ENCODE data around the gene HEBP2. TPM values are rescaled to one million over a fixed set of nuclear protein-coding genes. Genes with fewer than 3 reads are reported as not detected.

Gene HEBP2
- total and polyA plus RNA-seq, 2 donors (not counting 3 experiments of a cell fraction or from before 2014, with no cell fraction given) = 22.5 to 75.3 TPM

DNA sequence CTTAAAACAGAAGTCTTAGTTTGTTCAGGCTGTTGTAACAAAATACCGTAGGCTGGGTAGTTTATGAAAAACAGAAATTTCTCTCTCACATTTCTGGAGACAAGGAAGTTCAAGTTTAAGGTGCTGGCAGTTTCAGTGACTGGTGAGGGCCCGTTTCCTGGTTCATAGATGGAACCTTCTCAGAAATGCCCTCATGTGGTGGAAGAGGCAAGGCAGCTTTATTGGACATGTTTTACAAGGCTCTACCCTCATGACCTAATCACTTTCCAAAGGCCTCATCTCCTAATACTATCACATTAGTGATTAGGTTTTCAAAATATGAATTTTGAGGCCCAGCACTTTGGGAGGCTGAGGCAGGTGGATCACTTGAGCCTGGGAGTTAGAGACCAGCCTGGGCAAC is 2.4 kb downstream of the HEBP2 start:
- dilution Hi-C loops (cut with MboI; ENCODE audit: extremely low pct_ligation_motif_present, low sequenced_read_pairs) = no loop called here
- Histone ChIP-seq H2AFZ (ENCODE audit: low read depth, low read length) (no peak overlapping the region), H3K4me3 (replicated peaks in 1 of 3; ENCODE audit: insufficient read depth in 1 of 3, low read depth in 1 of 3, low read length in 3 of 3) (no peak overlapping the region), H3K9ac (replicated peaks; ENCODE audit: extremely low read depth, insufficient read depth, low read length) (no peak overlapping the region), H3K9me1 (replicated peaks; ENCODE audit: control insufficient read depth, extremely low read depth, insufficient read depth, low read length) (no peaks in the 10 kb centered on the region), H3K27ac (ENCODE audit: insufficient read depth, low read depth, low read length) (no peak overlapping the region), H3K4me2 (ENCODE audit: insufficient read depth, low read length) (no peak overlapping the region), H3K4me1 (ENCODE audit: control insufficient read depth, extremely low read depth, insufficient read depth, low read length) (peaks cover 30% of the 10 kb centered on the region), H3K9me3 (replicated peaks; ENCODE audit: control insufficient read depth, insufficient read depth, low read length) (no peaks in the 10 kb centered on the region), H3K36me3 (ENCODE audit: control insufficient read depth in 2 of 2, extremely low read depth in 1 of 2, insufficient read depth in 2 of 2, low read length in 2 of 2) (peaks cover 10 to 15% of the 10 kb centered on the region in 2 experiments), H3K79me2 (ENCODE audit: control insufficient read depth, insufficient read depth, low read length) (peaks cover 6% of the 10 kb centered on the region), H3K27me3 (ENCODE audit: control insufficient read depth in 2 of 2, insufficient read depth in 2 of 2, low read length in 2 of 2) (no peaks in the 10 kb centered on the region), H4K20me1 (replicated peaks; ENCODE audit: control insufficient read depth, extremely low read depth, insufficient read depth, low read length) (no peaks in the 10 kb centered on the region)
- TF ChIP-seq, protein P1, sequence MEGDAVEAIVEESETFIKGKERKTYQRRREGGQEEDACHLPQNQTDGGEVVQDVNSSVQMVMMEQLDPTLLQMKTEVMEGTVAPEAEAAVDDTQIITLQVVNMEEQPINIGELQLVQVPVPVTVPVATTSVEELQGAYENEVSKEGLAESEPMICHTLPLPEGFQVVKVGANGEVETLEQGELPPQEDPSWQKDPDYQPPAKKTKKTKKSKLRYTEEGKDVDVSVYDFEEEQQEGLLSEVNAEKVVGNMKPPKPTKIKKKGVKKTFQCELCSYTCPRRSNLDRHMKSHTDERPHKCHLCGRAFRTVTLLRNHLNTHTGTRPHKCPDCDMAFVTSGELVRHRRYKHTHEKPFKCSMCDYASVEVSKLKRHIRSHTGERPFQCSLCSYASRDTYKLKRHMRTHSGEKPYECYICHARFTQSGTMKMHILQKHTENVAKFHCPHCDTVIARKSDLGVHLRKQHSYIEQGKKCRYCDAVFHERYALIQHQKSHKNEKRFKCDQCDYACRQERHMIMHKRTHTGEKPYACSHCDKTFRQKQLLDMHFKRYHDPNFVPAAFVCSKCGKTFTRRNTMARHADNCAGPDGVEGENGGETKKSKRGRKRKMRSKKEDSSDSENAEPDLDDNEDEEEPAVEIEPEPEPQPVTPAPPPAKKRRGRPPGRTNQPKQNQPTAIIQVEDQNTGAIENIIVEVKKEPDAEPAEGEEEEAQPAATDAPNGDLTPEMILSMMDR (IDR thresholded peaks at IDR 0.05; ENCODE audit: extremely low read depth in 1 of 2, insufficient read depth in 1 of 2, low read depth in 1 of 2, low read length in 2 of 2) = no peak
- TF ChIP-seq MYC (IDR thresholded peaks at IDR 0.05; ENCODE audit: low read depth, low read length) (no peak), GATA2 (IDR thresholded peaks at IDR 0.05; ENCODE audit: insufficient read depth, insufficient read length, low read depth, low read length) (no peak), POLR2A (IDR thresholded peaks at IDR 0.05; ENCODE audit: low read depth, low read length) (no peak), POLR2AphosphoS5 (IDR thresholded peaks at IDR 0.05; ENCODE audit: insufficient read depth, low read depth, low read length) (no peak), JUN (IDR thresholded peaks at IDR 0.05; ENCODE audit: borderline replicate concordance, insufficient read depth, insufficient read length, low read depth) (no peak), EZH2 (IDR thresholded peaks at IDR 0.05; ENCODE audit: borderline replicate concordance, low read depth, low read length, severe bottlenecking) (no peak)
- ChIA-PET CTCF (interaction anchor here (2.1 kb wide), 1 partner anchor 290 kb away, joined by 6 read pairs; no protein-coding TSS in a partner anchor), POLR2A (no interaction called here)
- intact Hi-C loops (cut with micrococcal nuclease) = loop anchor here (5.0 kb wide), 1 partner anchor 251 kb away; no protein-coding TSS in a partner anchor
- DNase-seq (ENCODE audit: low read depth, low spot score) (no peak), FAIRE-seq (no peak)
- BruUV-seq (replicated peaks) = no TSS peak

Data from endothelial cell of umbilical vein (primary cell).